ENCODE results near the gene CRTC1. TPM values are rescaled to one million over a fixed set of nuclear protein-coding genes. Genes with fewer than 3 reads are reported as not detected.

Gene CRTC1
- total RNA-seq, 2 donors from 2014 or later = 7.1 to 7.3 TPM

GRCh38 chr19:18647371-18647767 is 36.1 kb upstream of the CRTC1 start:
- Mint-ChIP-seq H3K9me3 (no peaks in the 10 kb centered on the region), H3K27ac (no peak overlapping the region), H3K4me3 (no peak overlapping the region), H3K27me3 (ENCODE audit: low read depth) (no peaks in the 10 kb centered on the region), H3K4me1 (ENCODE audit: low read depth) (peaks cover 24% of the 10 kb centered on the region), H3K36me3 (ENCODE audit: insufficient read depth in 2 of 2) (no peaks in the 10 kb centered on the region)
- DNase-seq = no peak
- ATAC-seq (replicated peaks in 1 of 2) = no peak

- ATAC-seq (replicated peaks in 1 of 2) = no peak
- Mint-ChIP-seq H3K4me1 (ENCODE audit: low read depth) (peaks cover 24% of the 10 kb centered on the region), H3K4me3 (no peak overlapping the region), H3K9me3 (no peaks in the 10 kb centered on the region), H3K36me3 (ENCODE audit: insufficient read depth in 2 of 2) (no peaks in the 10 kb centered on the region), H3K27me3 (ENCODE audit: low read depth) (no peaks in the 10 kb centered on the region), H3K27ac (no peak overlapping the region)
- no peak for DNase-seq
Measured at GRCh38 chr19:18647807-18648206, 35.7 kb upstream of the CRTC1 start.

- no peak for DNase-seq
- H3K4me3 Mint-ChIP-seq = no peak overlapping the region
- no peak overlapping the region for H3K27ac Mint-ChIP-seq
- no peaks in the 10 kb centered on the region for H3K36me3 Mint-ChIP-seq (ENCODE audit: insufficient read depth in 2 of 2)
- no peaks in the 10 kb centered on the region for H3K9me3 Mint-ChIP-seq
- no peak for ATAC-seq (replicated peaks in 1 of 2)
- peaks cover 24% of the 10 kb centered on the region for H3K4me1 Mint-ChIP-seq (ENCODE audit: low read depth)
- no peaks in the 10 kb centered on the region for H3K27me3 Mint-ChIP-seq (ENCODE audit: low read depth)
Measured at GRCh38 chr19:18648973-18649315, 34.5 kb upstream of the CRTC1 start.

GRCh38 chr19:18649371-18650020 is 34.0 kb upstream of the CRTC1 start:
- Mint-ChIP-seq H3K9me3 (peaks cover 0 to 3% of the 10 kb centered on the region in 2 donors), H3K27ac (no peak overlapping the region), H3K4me3 (peak overlapping the region in 1 of 2 donors; percentile 31), H3K4me1 (ENCODE audit: low read depth) (peaks cover 24% of the 10 kb centered on the region), H3K27me3 (ENCODE audit: low read depth) (no peaks in the 10 kb centered on the region), H3K36me3 (ENCODE audit: insufficient read depth in 2 of 2) (peaks cover 0 to 1% of the 10 kb centered on the region in 2 donors)
- no peak for DNase-seq
- no peak for ATAC-seq (replicated peaks in 1 of 2)

GRCh38 chr19:18650021-18650390 is 33.5 kb upstream of the CRTC1 start:
- DNase-seq (no peak), ATAC-seq (replicated peaks in 1 of 2) (no peak)
- no peak overlapping the region for H3K4me3 Mint-ChIP-seq
- H3K9me3 Mint-ChIP-seq = peaks cover 0 to 3% of the 10 kb centered on the region in 2 donors
- H3K4me1 Mint-ChIP-seq (ENCODE audit: low read depth) = peaks cover 24% of the 10 kb centered on the region
- H3K36me3 Mint-ChIP-seq (ENCODE audit: insufficient read depth in 2 of 2) = peaks cover 0 to 1% of the 10 kb centered on the region in 2 donors
- H3K27ac Mint-ChIP-seq = no peak overlapping the region
- H3K27me3 Mint-ChIP-seq (ENCODE audit: low read depth) = no peaks in the 10 kb centered on the region

- no peak for ATAC-seq (replicated peaks in 1 of 2)
- Mint-ChIP-seq H3K9me3 (peaks cover 0 to 3% of the 10 kb centered on the region in 2 donors), H3K4me3 (no peak overlapping the region), H3K27ac (no peak overlapping the region), H3K27me3 (ENCODE audit: low read depth) (no peaks in the 10 kb centered on the region), H3K36me3 (ENCODE audit: insufficient read depth in 2 of 2) (peaks cover 0 to 1% of the 10 kb centered on the region in 2 donors), H3K4me1 (ENCODE audit: low read depth) (peaks cover 24% of the 10 kb centered on the region)
- no peak for DNase-seq
Measured at GRCh38 chr19:18650468-18651041, 32.9 kb upstream of the CRTC1 start.

GRCh38 chr19:18651300-18651699 is 32.2 kb upstream of the CRTC1 start:
- Mint-ChIP-seq H3K27ac (no peak overlapping the region), H3K36me3 (ENCODE audit: insufficient read depth in 2 of 2) (peaks cover 0 to 1% of the 10 kb centered on the region in 2 donors), H3K4me3 (no peak overlapping the region), H3K27me3 (ENCODE audit: low read depth) (no peaks in the 10 kb centered on the region), H3K4me1 (ENCODE audit: low read depth) (peaks cover 21% of the 10 kb centered on the region), H3K9me3 (peaks cover 0 to 3% of the 10 kb centered on the region in 2 donors)
- ATAC-seq (replicated peaks in 1 of 2) (no peak), DNase-seq (no peak)

- H3K36me3 Mint-ChIP-seq (ENCODE audit: insufficient read depth in 2 of 2) = peaks cover 0 to 1% of the 10 kb centered on the region in 2 donors
- H3K4me3 Mint-ChIP-seq = no peak overlapping the region
- H3K9me3 Mint-ChIP-seq = peaks cover 0 to 3% of the 10 kb centered on the region in 2 donors
- no peak overlapping the region for H3K27ac Mint-ChIP-seq
- H3K4me1 Mint-ChIP-seq (ENCODE audit: low read depth) = peaks cover 17% of the 10 kb centered on the region
- no peak for ATAC-seq (replicated peaks in 1 of 2)
- no peaks in the 10 kb centered on the region for H3K27me3 Mint-ChIP-seq (ENCODE audit: low read depth)
- no peak for DNase-seq
Measured at GRCh38 chr19:18651733-18652132, 31.7 kb upstream of the CRTC1 start.

GRCh38 chr19:18653853-18654252 is 29.6 kb upstream of the CRTC1 start:
- no peak overlapping the region for H3K27ac Mint-ChIP-seq
- no peak for ATAC-seq (replicated peaks in 1 of 2)
- H3K4me1 Mint-ChIP-seq (ENCODE audit: low read depth) = peaks cover 10% of the 10 kb centered on the region

GRCh38 chr19:18654469-18654868 is 29.0 kb upstream of the CRTC1 start:
- DNase-seq = no peak
- H3K27ac Mint-ChIP-seq = no peak overlapping the region
- no peaks in the 10 kb centered on the region for H3K27me3 Mint-ChIP-seq (ENCODE audit: low read depth)
- no peak overlapping the region for H3K4me3 Mint-ChIP-seq
- peaks cover 0 to 3% of the 10 kb centered on the region in 2 donors for H3K9me3 Mint-ChIP-seq
- ATAC-seq (replicated peaks in 1 of 2) = no peak
- peaks cover 0 to 1% of the 10 kb centered on the region in 2 donors for H3K36me3 Mint-ChIP-seq (ENCODE audit: insufficient read depth in 2 of 2)
- H3K4me1 Mint-ChIP-seq (ENCODE audit: low read depth) = peaks cover 5% of the 10 kb centered on the region

More at GRCh38 chr19:18653853-18654252, 29.6 kb upstream of the CRTC1 start:
- H3K4me3 Mint-ChIP-seq = no peak overlapping the region
- DNase-seq = no peak
- no peaks in the 10 kb centered on the region for H3K27me3 Mint-ChIP-seq (ENCODE audit: low read depth)
- H3K36me3 Mint-ChIP-seq (ENCODE audit: insufficient read depth in 2 of 2) = peaks cover 0 to 1% of the 10 kb centered on the region in 2 donors
- peaks cover 0 to 3% of the 10 kb centered on the region in 2 donors for H3K9me3 Mint-ChIP-seq

GRCh38 chr19:18655173-18655844 is 28.2 kb upstream of the CRTC1 start:
- Mint-ChIP-seq H3K36me3 (ENCODE audit: insufficient read depth in 2 of 2) (peaks cover 0 to 1% of the 10 kb centered on the region in 2 donors), H3K9me3 (peaks cover 0 to 3% of the 10 kb centered on the region in 2 donors), H3K4me1 (ENCODE audit: low read depth) (no peaks in the 10 kb centered on the region), H3K27me3 (ENCODE audit: low read depth) (no peaks in the 10 kb centered on the region), H3K4me3 (no peak overlapping the region), H3K27ac (no peak overlapping the region)
- no peak for DNase-seq
- ATAC-seq (replicated peaks in 1 of 2) = no peak

GRCh38 chr19:18656337-18657086 is 27.0 kb upstream of the CRTC1 start:
- DNase-seq = no peak
- Mint-ChIP-seq H3K9me3 (peaks cover 0 to 3% of the 10 kb centered on the region in 2 donors), H3K27ac (no peak overlapping the region), H3K4me1 (ENCODE audit: low read depth) (no peaks in the 10 kb centered on the region), H3K36me3 (ENCODE audit: insufficient read depth in 2 of 2) (peaks cover 0 to 1% of the 10 kb centered on the region in 2 donors), H3K4me3 (no peak overlapping the region), H3K27me3 (ENCODE audit: low read depth) (no peaks in the 10 kb centered on the region)
- ATAC-seq (replicated peaks in 1 of 2) = no peak
